ENCODE measurements around the gene KCNQ5. TPM values are rescaled to one million over a fixed set of nuclear protein-coding genes. Genes with fewer than 3 reads are reported as not detected.

Gene KCNQ5
- total and polyA plus RNA-seq, 12 donors = 0.10 to 3.6 (median 0.52) TPM

- H3K36me3 ChIP-seq (replicated peaks in 1 of 2) = no peaks in the 10 kb centered on the region
- no peak overlapping the region for H3K27ac ChIP-seq
- H3K4me1 ChIP-seq (replicated peaks in 1 of 2) = no peaks in the 10 kb centered on the region
- H3K27me3 ChIP-seq = no peaks in the 10 kb centered on the region
- no peak overlapping the region for H3K4me3 ChIP-seq
- WGBS, 4 donors = 57 to 69% (median 60%) methylated on average over 6 of the region's 6 CpGs
- H3K9me3 ChIP-seq (replicated peaks in 1 of 3) = no peaks in the 10 kb centered on the region
- TF ChIP-seq CTCF (IDR thresholded peaks at IDR 0.05) (no peak), POLR2A (IDR thresholded peaks at IDR 0.05) (no peak)
- intact Hi-C loops (cut with DNase I) = no loop called here
- DNase-seq = no peak
Measured at GRCh38 chr6:72712910-72713309, 91.0 kb downstream of the KCNQ5 start.

GRCh38 chr6:72715119-72715518, 93.3 kb downstream of the KCNQ5 start:
- no peak for TF ChIP-seq POLR2A (IDR thresholded peaks at IDR 0.05)
- no peak for TF ChIP-seq CTCF (IDR thresholded peaks at IDR 0.05)
- no peaks in the 10 kb centered on the region for H3K27me3 ChIP-seq
- no peaks in the 10 kb centered on the region for H3K9me3 ChIP-seq (replicated peaks in 1 of 3)
- H3K4me1 ChIP-seq (replicated peaks in 1 of 2) = no peaks in the 10 kb centered on the region
- no peaks in the 10 kb centered on the region for H3K36me3 ChIP-seq (replicated peaks in 1 of 2)
- intact Hi-C loops (cut with DNase I) = no loop called here
- no peak overlapping the region for H3K27ac ChIP-seq
- 56 to 62% (median 58%) methylated on average over 5 of the region's 5 CpGs for WGBS, 4 donors
- no peak overlapping the region for H3K4me3 ChIP-seq
- no peak for DNase-seq

GRCh38 chr6:72716916-72717315, 95.1 kb downstream of the KCNQ5 start:
- Histone ChIP-seq H3K36me3 (replicated peaks in 1 of 2) (no peaks in the 10 kb centered on the region), H3K27me3 (no peaks in the 10 kb centered on the region), H3K4me1 (replicated peaks in 1 of 2) (no peaks in the 10 kb centered on the region), H3K4me3 (no peak overlapping the region), H3K9me3 (replicated peaks in 1 of 3) (no peaks in the 10 kb centered on the region), H3K27ac (no peak overlapping the region)
- no peak for DNase-seq
- intact Hi-C loops (cut with DNase I) = no loop called here
- TF ChIP-seq CTCF (IDR thresholded peaks at IDR 0.05) (no peak), POLR2A (IDR thresholded peaks at IDR 0.05) (no peak)

GRCh38 chr6:72720464-72720863, 98.6 kb downstream of the KCNQ5 start:
- H3K4me3 ChIP-seq = no peak overlapping the region
- WGBS, 4 donors = 50 to 65% (median 53%) methylated on average over 2 of the region's 2 CpGs
- H3K27me3 ChIP-seq = no peaks in the 10 kb centered on the region
- no peaks in the 10 kb centered on the region for H3K9me3 ChIP-seq (replicated peaks in 1 of 3)
- no peak for DNase-seq
- H3K4me1 ChIP-seq (replicated peaks in 1 of 2) = no peaks in the 10 kb centered on the region
- no peak overlapping the region for H3K27ac ChIP-seq
- H3K36me3 ChIP-seq (replicated peaks in 1 of 2) = no peaks in the 10 kb centered on the region
- TF ChIP-seq POLR2A (IDR thresholded peaks at IDR 0.05) = no peak
- no peak for TF ChIP-seq CTCF (IDR thresholded peaks at IDR 0.05)
- intact Hi-C loops (cut with DNase I) = no loop called here
